ENCODE results near the gene ATG14. TPM values are rescaled to one million over a fixed set of nuclear protein-coding genes. Genes with fewer than 3 reads are reported as not detected.

Gene ATG14
- total and polyA plus RNA-seq, 2 experiments from 2014 or later = 7.3 to 15.2 TPM

DNA sequence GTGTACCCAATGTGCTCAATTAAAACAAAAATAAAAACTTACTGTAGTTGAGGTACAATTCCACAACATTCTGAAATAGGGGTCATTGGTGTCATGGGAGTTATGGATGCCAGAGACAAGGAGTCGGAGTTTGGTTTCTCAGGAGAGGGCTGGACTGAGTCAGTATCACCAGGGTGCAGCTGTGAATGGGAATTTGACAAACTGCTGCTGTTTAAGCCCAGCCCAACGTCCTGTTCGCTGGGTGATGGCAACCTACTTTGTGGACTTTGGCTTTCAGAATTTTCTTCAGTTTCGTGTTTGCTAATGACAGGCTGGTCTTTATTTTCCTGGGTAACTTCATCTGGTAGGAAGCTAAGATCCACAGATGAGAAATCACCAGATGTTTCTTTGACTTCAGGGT lies 24.9 kb upstream of the ATG14 start (continued):
- TF ChIP-seq, protein P1, sequence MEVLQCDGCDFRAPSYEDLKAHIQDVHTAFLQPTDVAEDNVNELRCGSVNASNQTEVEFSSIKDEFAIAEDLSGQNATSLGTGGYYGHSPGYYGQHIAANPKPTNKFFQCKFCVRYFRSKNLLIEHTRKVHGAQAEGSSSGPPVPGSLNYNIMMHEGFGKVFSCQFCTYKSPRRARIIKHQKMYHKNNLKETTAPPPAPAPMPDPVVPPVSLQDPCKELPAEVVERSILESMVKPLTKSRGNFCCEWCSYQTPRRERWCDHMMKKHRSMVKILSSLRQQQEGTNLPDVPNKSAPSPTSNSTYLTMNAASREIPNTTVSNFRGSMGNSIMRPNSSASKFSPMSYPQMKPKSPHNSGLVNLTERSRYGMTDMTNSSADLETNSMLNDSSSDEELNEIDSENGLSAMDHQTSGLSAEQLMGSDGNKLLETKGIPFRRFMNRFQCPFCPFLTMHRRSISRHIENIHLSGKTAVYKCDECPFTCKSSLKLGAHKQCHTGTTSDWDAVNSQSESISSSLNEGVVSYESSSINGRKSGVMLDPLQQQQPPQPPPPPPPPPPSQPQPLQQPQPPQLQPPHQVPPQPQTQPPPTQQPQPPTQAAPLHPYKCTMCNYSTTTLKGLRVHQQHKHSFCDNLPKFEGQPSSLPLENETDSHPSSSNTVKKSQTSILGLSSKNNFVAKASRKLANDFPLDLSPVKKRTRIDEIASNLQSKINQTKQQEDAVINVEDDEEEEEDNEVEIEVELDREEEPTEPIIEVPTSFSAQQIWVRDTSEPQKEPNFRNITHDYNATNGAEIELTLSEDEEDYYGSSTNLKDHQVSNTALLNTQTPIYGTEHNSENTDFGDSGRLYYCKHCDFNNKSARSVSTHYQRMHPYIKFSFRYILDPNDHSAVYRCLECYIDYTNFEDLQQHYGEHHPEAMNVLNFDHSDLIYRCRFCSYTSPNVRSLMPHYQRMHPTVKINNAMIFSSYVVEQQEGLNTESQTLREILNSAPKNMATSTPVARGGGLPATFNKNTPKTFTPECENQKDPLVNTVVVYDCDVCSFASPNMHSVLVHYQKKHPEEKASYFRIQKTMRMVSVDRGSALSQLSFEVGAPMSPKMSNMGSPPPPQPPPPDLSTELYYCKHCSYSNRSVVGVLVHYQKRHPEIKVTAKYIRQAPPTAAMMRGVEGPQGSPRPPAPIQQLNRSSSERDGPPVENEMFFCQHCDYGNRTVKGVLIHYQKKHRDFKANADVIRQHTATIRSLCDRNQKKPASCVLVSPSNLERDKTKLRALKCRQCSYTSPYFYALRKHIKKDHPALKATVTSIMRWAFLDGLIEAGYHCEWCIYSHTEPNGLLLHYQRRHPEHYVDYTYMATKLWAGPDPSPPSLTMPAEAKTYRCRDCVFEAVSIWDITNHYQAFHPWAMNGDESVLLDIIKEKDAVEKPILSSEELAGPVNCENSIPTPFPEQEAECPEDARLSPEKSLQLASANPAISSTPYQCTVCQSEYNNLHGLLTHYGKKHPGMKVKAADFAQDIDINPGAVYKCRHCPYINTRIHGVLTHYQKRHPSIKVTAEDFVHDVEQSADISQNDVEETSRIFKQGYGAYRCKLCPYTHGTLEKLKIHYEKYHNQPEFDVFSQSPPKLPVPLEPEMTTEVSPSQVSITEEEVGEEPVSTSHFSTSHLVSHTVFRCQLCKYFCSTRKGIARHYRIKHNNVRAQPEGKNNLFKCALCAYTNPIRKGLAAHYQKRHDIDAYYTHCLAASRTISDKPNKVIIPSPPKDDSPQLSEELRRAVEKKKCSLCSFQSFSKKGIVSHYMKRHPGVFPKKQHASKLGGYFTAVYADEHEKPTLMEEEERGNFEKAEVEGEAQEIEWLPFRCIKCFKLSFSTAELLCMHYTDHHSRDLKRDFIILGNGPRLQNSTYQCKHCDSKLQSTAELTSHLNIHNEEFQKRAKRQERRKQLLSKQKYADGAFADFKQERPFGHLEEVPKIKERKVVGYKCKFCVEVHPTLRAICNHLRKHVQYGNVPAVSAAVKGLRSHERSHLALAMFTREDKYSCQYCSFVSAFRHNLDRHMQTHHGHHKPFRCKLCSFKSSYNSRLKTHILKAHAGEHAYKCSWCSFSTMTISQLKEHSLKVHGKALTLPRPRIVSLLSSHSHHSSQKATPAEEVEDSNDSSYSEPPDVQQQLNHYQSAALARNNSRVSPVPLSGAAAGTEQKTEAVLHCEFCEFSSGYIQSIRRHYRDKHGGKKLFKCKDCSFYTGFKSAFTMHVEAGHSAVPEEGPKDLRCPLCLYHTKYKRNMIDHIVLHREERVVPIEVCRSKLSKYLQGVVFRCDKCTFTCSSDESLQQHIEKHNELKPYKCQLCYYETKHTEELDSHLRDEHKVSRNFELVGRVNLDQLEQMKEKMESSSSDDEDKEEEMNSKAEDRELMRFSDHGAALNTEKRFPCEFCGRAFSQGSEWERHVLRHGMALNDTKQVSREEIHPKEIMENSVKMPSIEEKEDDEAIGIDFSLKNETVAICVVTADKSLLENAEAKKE (CRISPR knock-in tag; IDR thresholded peaks at IDR 0.05) = no peak
- no peak for TF ChIP-seq POLR2AphosphoS5 (IDR thresholded peaks at IDR 0.05; ENCODE audit: low read depth)

DNA sequence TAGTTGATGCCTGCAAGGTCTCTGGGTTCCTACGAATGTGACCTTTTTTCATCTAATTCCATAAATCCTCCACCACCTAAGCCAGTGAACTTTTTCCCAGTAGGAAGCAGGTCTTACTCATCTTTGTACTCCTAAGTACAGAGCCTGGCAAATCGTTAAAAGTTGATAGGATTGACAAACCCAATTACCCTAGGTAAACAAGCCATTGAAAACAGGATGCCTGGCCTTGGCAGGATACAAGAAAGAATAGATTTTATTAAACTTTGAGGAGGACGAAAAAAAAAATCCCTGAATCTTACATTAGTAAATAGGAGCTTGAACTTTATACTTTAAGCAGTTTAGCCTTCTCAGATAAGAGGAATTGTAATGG lies 23.2 kb upstream of the ATG14 start:
- Histone ChIP-seq H3K27me3 (ENCODE audit: insufficient read depth) (no peaks in the 10 kb centered on the region), H3K79me2 (replicated peaks; ENCODE audit: insufficient read depth) (no peaks in the 10 kb centered on the region), H3K4me2 (no peak overlapping the region), H3K9me2 (ENCODE audit: insufficient read depth) (no peaks in the 10 kb centered on the region), H3K4me3 (no peak overlapping the region), H3F3A (replicated peaks; ENCODE audit: low read depth) (no peaks in the 10 kb centered on the region), H3K4me1 (ENCODE audit: insufficient read depth) (peaks cover 7% of the 10 kb centered on the region; the same call in 1 of the 2 replicates), H4K20me1 (replicated peaks; ENCODE audit: insufficient read depth) (no peaks in the 10 kb centered on the region), H3K36me3 (ENCODE audit: insufficient read depth) (no peaks in the 10 kb centered on the region), H2AFZ (peak overlapping the region; percentile 9; the same call in 1 of the 2 replicates), H3K27ac (ENCODE audit: low read depth) (no peak overlapping the region)
- no peak for ATAC-seq
- H3K27me3 Mint-ChIP-seq (ENCODE audit: insufficient read depth, low read depth, poor library complexity) = no peaks in the 10 kb centered on the region
- peak overlapping the region; percentile 36; the same call in 1 of the 2 replicates for H3K27ac Mint-ChIP-seq
- peaks cover 11% of the 10 kb centered on the region; the same call in 2 of the 3 replicates for H3K4me1 Mint-ChIP-seq
- no peaks in the 10 kb centered on the region for H3K36me3 Mint-ChIP-seq (ENCODE audit: low read depth)
- no peak for DNase-seq (ENCODE audit: low spot score)
- no peaks in the 10 kb centered on the region for H3K9me3 Mint-ChIP-seq
- TF ChIP-seq JUNB (IDR thresholded peaks at IDR 0.05; ENCODE audit: unreplicated experiment) (no peak), ZNF331 (CRISPR knock-in tag; IDR thresholded peaks at IDR 0.05; ENCODE audit: low read depth) (no peak), NANOG (IDR thresholded peaks at IDR 0.05; ENCODE audit: borderline replicate concordance) (no peak), POLR2AphosphoS5 (IDR thresholded peaks at IDR 0.05; ENCODE audit: low read depth) (no peak), EZH2phosphoT487 (IDR thresholded peaks at IDR 0.05; ENCODE audit: unreplicated experiment) (no peak), CREB1 (CRISPR knock-in tag; IDR thresholded peaks at IDR 0.05; ENCODE audit: low read depth) (no peak), ZNF114 (CRISPR knock-in tag; IDR thresholded peaks at IDR 0.05) (no peak)
- TF ChIP-seq, protein P2, sequence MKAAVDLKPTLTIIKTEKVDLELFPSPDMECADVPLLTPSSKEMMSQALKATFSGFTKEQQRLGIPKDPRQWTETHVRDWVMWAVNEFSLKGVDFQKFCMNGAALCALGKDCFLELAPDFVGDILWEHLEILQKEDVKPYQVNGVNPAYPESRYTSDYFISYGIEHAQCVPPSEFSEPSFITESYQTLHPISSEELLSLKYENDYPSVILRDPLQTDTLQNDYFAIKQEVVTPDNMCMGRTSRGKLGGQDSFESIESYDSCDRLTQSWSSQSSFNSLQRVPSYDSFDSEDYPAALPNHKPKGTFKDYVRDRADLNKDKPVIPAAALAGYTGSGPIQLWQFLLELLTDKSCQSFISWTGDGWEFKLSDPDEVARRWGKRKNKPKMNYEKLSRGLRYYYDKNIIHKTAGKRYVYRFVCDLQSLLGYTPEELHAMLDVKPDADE (IDR thresholded peaks at IDR 0.05) = no peak
- TF ChIP-seq, protein P3, sequence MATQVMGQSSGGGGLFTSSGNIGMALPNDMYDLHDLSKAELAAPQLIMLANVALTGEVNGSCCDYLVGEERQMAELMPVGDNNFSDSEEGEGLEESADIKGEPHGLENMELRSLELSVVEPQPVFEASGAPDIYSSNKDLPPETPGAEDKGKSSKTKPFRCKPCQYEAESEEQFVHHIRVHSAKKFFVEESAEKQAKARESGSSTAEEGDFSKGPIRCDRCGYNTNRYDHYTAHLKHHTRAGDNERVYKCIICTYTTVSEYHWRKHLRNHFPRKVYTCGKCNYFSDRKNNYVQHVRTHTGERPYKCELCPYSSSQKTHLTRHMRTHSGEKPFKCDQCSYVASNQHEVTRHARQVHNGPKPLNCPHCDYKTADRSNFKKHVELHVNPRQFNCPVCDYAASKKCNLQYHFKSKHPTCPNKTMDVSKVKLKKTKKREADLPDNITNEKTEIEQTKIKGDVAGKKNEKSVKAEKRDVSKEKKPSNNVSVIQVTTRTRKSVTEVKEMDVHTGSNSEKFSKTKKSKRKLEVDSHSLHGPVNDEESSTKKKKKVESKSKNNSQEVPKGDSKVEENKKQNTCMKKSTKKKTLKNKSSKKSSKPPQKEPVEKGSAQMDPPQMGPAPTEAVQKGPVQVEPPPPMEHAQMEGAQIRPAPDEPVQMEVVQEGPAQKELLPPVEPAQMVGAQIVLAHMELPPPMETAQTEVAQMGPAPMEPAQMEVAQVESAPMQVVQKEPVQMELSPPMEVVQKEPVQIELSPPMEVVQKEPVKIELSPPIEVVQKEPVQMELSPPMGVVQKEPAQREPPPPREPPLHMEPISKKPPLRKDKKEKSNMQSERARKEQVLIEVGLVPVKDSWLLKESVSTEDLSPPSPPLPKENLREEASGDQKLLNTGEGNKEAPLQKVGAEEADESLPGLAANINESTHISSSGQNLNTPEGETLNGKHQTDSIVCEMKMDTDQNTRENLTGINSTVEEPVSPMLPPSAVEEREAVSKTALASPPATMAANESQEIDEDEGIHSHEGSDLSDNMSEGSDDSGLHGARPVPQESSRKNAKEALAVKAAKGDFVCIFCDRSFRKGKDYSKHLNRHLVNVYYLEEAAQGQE (IDR thresholded peaks at IDR 0.05; ENCODE audit: unreplicated experiment) = no peak
- H3K4me3 Mint-ChIP-seq = no peak overlapping the region

All from GM23338 (cell line).